H9 (cell line): ENCODE data around the gene PHKG2. TPM values are rescaled to one million over a fixed set of nuclear protein-coding genes. Genes with fewer than 3 reads are reported as not detected.

Experiments
- DNase-seq: peaks from one replicate; pipeline ENCODE4 v3.0.0-alpha.2; 2017
- H2AFZ ChIP-seq: one replicate; pipeline ENCODE4 v1.6.1; 2013; ENCODE audit warnings: mild to moderate bottlenecking, low read length, control low read depth, moderate library complexity
- H2AK5ac ChIP-seq: 2 replicates; pipeline ENCODE4 v1.6.1; 2013; ENCODE audit warnings: low read length, control low read depth, mixed read lengths; ENCODE audit not compliant: insufficient read length
- H2BK120ac ChIP-seq: one replicate; pipeline ENCODE4 v1.6.1; 2013; ENCODE audit warnings: low read depth, mild to moderate bottlenecking, low read length, control low read depth, inconsistent platforms; ENCODE audit not compliant: poor library complexity, severe bottlenecking
- H2BK12ac ChIP-seq: 2 replicates; pipeline ENCODE4 v1.6.1; 2013; ENCODE audit warnings: low read length, control low read depth, mixed read lengths, low read depth; ENCODE audit not compliant: insufficient read length
- H2BK15ac ChIP-seq: 2 replicates; pipeline ENCODE4 v1.6.1; 2013; ENCODE audit warnings: low read depth, low read length, control low read depth
- H2BK20ac ChIP-seq: one replicate; pipeline ENCODE4 v1.6.1; 2013; ENCODE audit warnings: low read depth, mild to moderate bottlenecking, low read length, control low read depth, inconsistent platforms; ENCODE audit not compliant: poor library complexity, severe bottlenecking
- H2BK5ac ChIP-seq: 2 replicates; pipeline ENCODE4 v1.6.1; 2013; ENCODE audit warnings: low read length, control low read depth, mixed read lengths; ENCODE audit not compliant: insufficient read length
- H3K14ac ChIP-seq: 2 replicates; pipeline ENCODE4 v1.6.1; 2013; ENCODE audit warnings: low read length, control low read depth; ENCODE audit not compliant: insufficient read depth
- H3K18ac ChIP-seq: 2 replicates; pipeline ENCODE4 v1.6.1; 2013; ENCODE audit warnings: low read depth, mild to moderate bottlenecking, mixed read lengths, low read length, control low read depth; ENCODE audit not compliant: insufficient read length
- H3K23ac ChIP-seq: 2 replicates; pipeline ENCODE4 v1.6.1; 2013; ENCODE audit warnings: low read length, control low read depth, mixed read lengths, low read depth; ENCODE audit not compliant: insufficient read length
- H3K23me2 ChIP-seq: 2 replicates; pipeline ENCODE4 v1.6.1; 2013; ENCODE audit warnings: low read depth, mild to moderate bottlenecking, mixed read lengths, low read length, control low read depth; ENCODE audit not compliant: insufficient read length, poor library complexity, severe bottlenecking
- H3K27ac ChIP-seq: 2 replicates; pipeline ENCODE4 v1.5.1; 2013; ENCODE audit warnings: low read length, control low read depth, mixed read lengths, low read depth; ENCODE audit not compliant: insufficient read length
- H3K27me3 ChIP-seq: 2 replicates; pipeline ENCODE4 v1.6.1; 2013; ENCODE audit warnings: low read length, control low read depth, inconsistent platforms; ENCODE audit not compliant: insufficient read depth
- H3K4ac ChIP-seq: 2 replicates; pipeline ENCODE4 v1.6.1; 2013; ENCODE audit warnings: low read depth, mild to moderate bottlenecking, control low read depth, inconsistent platforms, low read length, moderate library complexity
- H3K4me1 ChIP-seq: 2 replicates; pipeline ENCODE4 v1.6.1; 2013; ENCODE audit warnings: low read length, control low read depth, inconsistent platforms; ENCODE audit not compliant: insufficient read depth
- H3K4me2 ChIP-seq: 2 replicates; pipeline ENCODE4 v1.6.1; 2013; ENCODE audit warnings: low read length, control low read depth, mixed read lengths; ENCODE audit not compliant: insufficient read length, insufficient read depth
- H3K56ac ChIP-seq: 2 replicates; pipeline ENCODE4 v1.6.1; 2013; ENCODE audit warnings: low read depth, mild to moderate bottlenecking, mixed read lengths, low read length, control low read depth; ENCODE audit not compliant: insufficient read length
- H3K79me1 ChIP-seq: 2 replicates; pipeline ENCODE4 v1.6.1; 2013; ENCODE audit warnings: low read depth, mild to moderate bottlenecking, moderate library complexity, low read length, control low read depth, inconsistent platforms; ENCODE audit not compliant: insufficient read depth, poor library complexity, severe bottlenecking
- H3K79me2 ChIP-seq: 2 replicates; pipeline ENCODE4 v1.6.1; 2013; ENCODE audit warnings: low read length, control low read depth, inconsistent platforms; ENCODE audit not compliant: insufficient read depth
- H3K9ac ChIP-seq: 2 replicates; pipeline ENCODE4 v1.6.1; 2013; ENCODE audit warnings: low read length, control low read depth, mixed read lengths; ENCODE audit not compliant: insufficient read length; ENCODE audit errors: extremely low read depth
- H3K9me3 ChIP-seq: one replicate; pipeline ENCODE4 v1.6.1; 2013; ENCODE audit warnings: low read depth, low read length, inconsistent platforms; ENCODE audit not compliant: control insufficient read depth
- H3T11ph ChIP-seq: one replicate; pipeline ENCODE4 v1.6.1; 2013; ENCODE audit warnings: mild to moderate bottlenecking, low read length, control low read depth, inconsistent platforms
- H4K20me1 ChIP-seq: one replicate; pipeline ENCODE4 v1.6.1; 2013; ENCODE audit not compliant: control insufficient read depth, insufficient read length, insufficient read depth
- H4K5ac ChIP-seq: 2 replicates; pipeline ENCODE4 v1.6.1; 2013; ENCODE audit warnings: low read depth, mild to moderate bottlenecking, mixed read lengths, low read length, control low read depth; ENCODE audit not compliant: insufficient read length
- H4K8ac ChIP-seq: replicated peaks from 2 replicates; pipeline ENCODE4 v1.6.1; 2013; ENCODE audit warnings: low read length, control low read depth, mixed read lengths, low read depth; ENCODE audit not compliant: insufficient read length
- H4K91ac ChIP-seq: 2 replicates; pipeline ENCODE4 v1.6.1; 2013; ENCODE audit warnings: low read depth, mild to moderate bottlenecking, moderate library complexity, mixed read lengths, low read length, control low read depth; ENCODE audit not compliant: insufficient read length
- H3K27ac Mint-ChIP-seq, 3 experiments: 2 replicates in 2 of 3; 3 replicates in 1 of 3; pipeline ENCODE4 v1.8.0; 2020 to 2021; ENCODE audit warnings: mixed read lengths in 3 of 3, mild to moderate bottlenecking in 1 of 3, moderate library complexity in 1 of 3
- H3K27me3 Mint-ChIP-seq: 2 replicates; pipeline ENCODE4 v1.8.0; 2021; ENCODE audit warnings: low read depth, mild to moderate bottlenecking, moderate library complexity, mixed read lengths
- H3K36me3 Mint-ChIP-seq, 3 experiments: 2 replicates in 2 of 3; 3 replicates in 1 of 3; pipeline ENCODE4 v1.8.0; 2020 to 2021; ENCODE audit warnings: low read depth in 3 of 3, mixed read lengths in 3 of 3; ENCODE audit not compliant: insufficient read depth in 1 of 3
- H3K4me1 Mint-ChIP-seq, 2 experiments: 2 replicates each; pipeline ENCODE4 v1.8.0; 2020; ENCODE audit warnings: mixed read lengths in 2 of 2
- H3K4me3 Mint-ChIP-seq, 2 experiments: 2 replicates in 1 of 2; 3 replicates in 1 of 2; pipeline ENCODE4 v1.8.0; 2020 to 2021; ENCODE audit warnings: mild to moderate bottlenecking in 2 of 2, mixed read lengths in 2 of 2, moderate library complexity in 1 of 2
- H3K9me3 Mint-ChIP-seq, 2 experiments: 2 replicates in 1 of 2; 3 replicates in 1 of 2; pipeline ENCODE4 v1.8.0; 2020; ENCODE audit warnings: mild to moderate bottlenecking in 2 of 2, mixed read lengths in 2 of 2, moderate library complexity in 1 of 2
- CTCF ChIP-seq: fragments of 200-600 bp; sonication (generic); conservative IDR thresholded peaks from 3 replicates; pipeline ENCODE4 v1.8.0; 2021; ENCODE audit warnings: antibody characterized with exemption, mild to moderate bottlenecking
- WGBS: extraction: QIAGEN DNeasy Blood & Tissue Kit; methylation state at CpG from one replicate; pipeline ENCODE4 v1.1.7; 2013; ENCODE audit warnings: missing lambda C conversion rate, low lambda C conversion rate, mixed read lengths; ENCODE audit not compliant: insufficient read length; ENCODE audit errors: extremely low coverage; 5-methylcytosine and 5-hydroxymethylcytosine counted together
- total RNA-seq: library from RNA; stranded (reverse); gene quantifications from 2 replicates; pipeline ENCODE4 v1.2.1, GENCODE V29; 2021

Gene PHKG2
- total RNA-seq, 1 experiment from 2014 or later, result 46.6 TPM

- WGBS, result no CpG with 5 or more reads among the region's 6 CpGs
- H4K91ac ChIP-seq, result no peak overlapping the region
These were observed 6.7 kb upstream of the PHKG2 start for GRCh38 chr16:30741461-30741914.

More at GRCh38 chr16:30741461-30741914, 6.7 kb upstream of the PHKG2 start:
- H2BK5ac ChIP-seq, result no peak overlapping the region
- no peak overlapping the region for H2AK5ac ChIP-seq
- H3K9ac ChIP-seq, result no peak overlapping the region
- H4K8ac ChIP-seq, result no peak overlapping the region
- H2BK15ac ChIP-seq, result no peak overlapping the region
- H3K27me3 Mint-ChIP-seq, result no peaks in the 10 kb centered on the region
- H2AFZ ChIP-seq, result no peak overlapping the region
- no peak overlapping the region for H3K4ac ChIP-seq
- H3K18ac ChIP-seq, result no peak overlapping the region
- no peak overlapping the region for H3K56ac ChIP-seq
- H3K79me2 ChIP-seq, result no peaks in the 10 kb centered on the region
- no peaks in the 10 kb centered on the region for H3K27me3 ChIP-seq
- no peak for TF ChIP-seq CTCF
- H3K4me1 ChIP-seq, result no peaks in the 10 kb centered on the region
- DNase-seq, result peak; percentile 63
- no peak overlapping the region for H3K4me3 Mint-ChIP-seq
- H2BK20ac ChIP-seq, result no peak overlapping the region
- no peaks in the 10 kb centered on the region for H4K20me1 ChIP-seq
- H4K5ac ChIP-seq, result no peak overlapping the region
- no peak overlapping the region for H3K23ac ChIP-seq
- H3K79me1 ChIP-seq, result no peaks in the 10 kb centered on the region
- no peak overlapping the region for H3K14ac ChIP-seq
- no peak overlapping the region for H3K4me2 ChIP-seq
- H3K9me3 Mint-ChIP-seq, result no peaks in the 10 kb centered on the region
- H2BK120ac ChIP-seq, result no peak overlapping the region
- no peaks in the 10 kb centered on the region for H3K9me3 ChIP-seq
- no peaks in the 10 kb centered on the region for H3K23me2 ChIP-seq
- H3K4me1 Mint-ChIP-seq, result peaks cover 10 to 17% of the 10 kb centered on the region in 2 experiments
- H2BK12ac ChIP-seq, result no peak overlapping the region
- peak overlapping the region in 2 of 3 experiments; percentile 51 to 58; a peak in 4 of 7 replicates for H3K27ac Mint-ChIP-seq
- H3T11ph ChIP-seq, result no peak overlapping the region
- H3K36me3 Mint-ChIP-seq, result peaks cover 16 to 65% (median 47%) of the 10 kb centered on the region in 3 experiments; a peak in 6 of 7 replicates
- no peak overlapping the region for H3K27ac ChIP-seq
